GM13976 (cell line): ENCODE measurements around the gene NME2.

Experiments
- DNase-seq: peaks from one replicate; pipeline ENCODE4 v3.0.0; 2012; ENCODE audit warnings: low spot score
- CTCF ChIP-seq: IDR thresholded peaks from 2 replicates; pipeline ENCODE4 v1.5.1; 2012; ENCODE audit warnings: borderline replicate concordance, mild to moderate bottlenecking; ENCODE audit not compliant: insufficient read depth; ENCODE audit errors: extremely low read depth, missing control alignments, control extremely low read depth
- in situ Hi-C: fragments of 300-500 bp; cut with MboI; formaldehyde crosslinking; loops from one replicate; pipeline ENCODE4 v1.12.0; 2022; ENCODE audit warnings: low sequenced_read_pairs, mixed read lengths, inconsistent platforms; ENCODE audit not compliant: unreplicated experiment

NME2 gene

GRCh38 chr17:51180486-51180885, 14.3 kb downstream of the NME2 start:
- DNase-seq, result no peak
- in situ Hi-C loops, result no loop called here
- no peak for TF ChIP-seq CTCF

- DNase-seq, result no peak
- in situ Hi-C loops, result no loop called here
- no peak for TF ChIP-seq CTCF
Measured at GRCh38 chr17:51184124-51184523, 17.9 kb downstream of the NME2 start.

GRCh38 chr17:51185763-51186332, 19.6 kb downstream of the NME2 start:
- no peak for DNase-seq
- in situ Hi-C loops, result no loop called here
- TF ChIP-seq CTCF, result no peak

DNA sequence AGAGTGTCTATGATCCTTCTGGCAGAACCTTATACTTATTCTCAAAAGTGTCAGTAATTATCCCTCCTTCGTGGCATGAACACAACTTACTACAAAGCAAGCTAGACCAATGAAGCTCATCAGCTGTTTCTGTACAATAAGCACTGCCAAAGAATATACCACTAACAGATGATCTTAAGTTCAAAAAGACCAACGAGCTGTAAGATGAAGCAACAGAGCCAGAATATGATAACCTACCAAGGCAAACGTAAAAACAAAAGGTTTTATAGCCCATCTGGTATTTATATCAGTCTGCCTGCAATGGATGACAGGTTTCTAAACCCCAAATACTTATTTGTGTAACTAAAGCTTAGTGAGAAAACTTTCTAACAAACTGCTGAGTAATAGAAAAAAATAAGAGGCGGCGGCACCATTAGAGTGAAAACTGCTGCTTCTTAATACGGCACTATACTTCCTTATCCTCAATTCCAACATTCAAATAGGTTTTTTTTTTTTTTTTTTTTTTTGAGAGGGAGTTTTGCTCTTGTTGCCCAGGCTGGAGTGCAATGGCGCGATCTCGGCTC, 22.1 kb downstream of the NME2 start:
- in situ Hi-C loops, result no loop called here
- DNase-seq, result no peak
- TF ChIP-seq CTCF, result no peak

GRCh38 chr17:51189162-51189561, 23.0 kb downstream of the NME2 start:
- TF ChIP-seq CTCF, result no peak
- no peak for DNase-seq
- in situ Hi-C loops, result no loop called here

DNA sequence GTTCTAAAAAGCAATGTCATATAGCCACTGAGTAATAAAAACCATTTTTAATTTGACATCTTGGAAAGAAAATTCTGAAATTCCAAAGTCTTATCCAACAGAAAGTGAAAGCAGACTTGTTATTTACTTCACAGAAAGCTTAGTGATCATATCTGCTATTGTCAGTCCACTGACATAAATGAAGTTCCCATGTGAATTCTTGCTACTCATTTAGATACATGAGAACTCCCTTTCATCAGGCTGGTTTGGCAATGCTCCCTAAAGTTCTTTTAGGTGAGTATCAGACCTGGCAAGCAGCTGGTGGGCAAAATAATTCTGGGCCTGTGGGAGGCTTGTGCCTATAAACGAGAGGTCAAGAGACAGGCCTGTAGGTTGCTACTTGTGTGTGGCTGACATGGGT, 23.4 kb downstream of the NME2 start:
- DNase-seq, result no peak
- in situ Hi-C loops, result no loop called here

More for the DNA sequence above, 23.4 kb downstream of the NME2 start:
- TF ChIP-seq CTCF, result no peak
